Activated T-helper 1 cell treated with anti-CD3 and anti-CD28 coated beads, Interleukin-2, amount 50 U/mL, for 16 hours (primary cell): ENCODE data around the gene OPA1.

Experiments used
- DNase-seq, 2 donors: peaks; one replicate each; pipeline ENCODE4 v3.0.0-alpha.2; 2020; ENCODE audit warnings: low read depth in 1 of 2, low spot score in 1 of 2

Gene OPA1

GRCh38 chr3:193710286-193711165, 117.5 kb downstream of the OPA1 start:
- no peak for DNase-seq

DNA sequence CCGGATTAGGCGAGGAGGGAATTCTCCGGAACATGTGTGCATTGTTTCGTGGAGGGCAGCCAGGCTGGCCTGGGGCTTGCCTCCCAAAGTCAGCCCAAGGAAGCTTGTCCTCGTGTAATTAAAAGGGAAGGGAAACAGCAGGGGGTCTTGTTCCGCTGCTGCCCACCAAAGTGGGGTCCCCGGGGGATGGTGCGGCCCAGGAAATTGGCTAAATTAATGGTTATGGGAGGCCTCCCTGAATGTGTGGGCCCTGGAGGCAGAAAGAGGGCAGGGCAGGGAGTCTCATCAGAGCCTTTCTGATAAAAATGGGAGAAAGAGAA, 118.1 kb downstream of the OPA1 start:
- no peak for DNase-seq

DNA sequence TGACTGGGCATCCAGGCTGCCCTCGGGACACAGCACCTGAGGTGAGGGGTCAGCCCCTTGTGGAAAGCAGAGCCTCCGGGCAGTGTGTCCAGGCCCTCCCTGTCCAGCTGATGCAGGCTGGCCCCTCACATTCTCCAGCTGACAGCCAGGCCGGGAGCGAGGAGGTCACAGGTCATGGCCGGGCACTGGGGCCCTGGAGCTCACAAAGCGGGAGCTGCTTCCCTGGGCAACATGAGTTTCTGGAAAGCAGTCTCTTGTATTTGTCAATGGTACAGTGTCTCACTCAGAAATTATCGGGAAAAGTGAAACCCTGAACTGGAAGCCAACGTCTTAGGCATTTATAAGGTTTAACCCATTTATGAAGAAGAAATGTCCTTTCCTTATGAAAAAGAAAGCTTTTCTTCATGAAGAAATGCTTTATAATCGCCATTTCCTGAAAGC, 118.5 kb downstream of the OPA1 start:
- DNase-seq, result no peak

GRCh38 chr3:193711964-193712598, 119.1 kb downstream of the OPA1 start:
- no peak for DNase-seq

DNA sequence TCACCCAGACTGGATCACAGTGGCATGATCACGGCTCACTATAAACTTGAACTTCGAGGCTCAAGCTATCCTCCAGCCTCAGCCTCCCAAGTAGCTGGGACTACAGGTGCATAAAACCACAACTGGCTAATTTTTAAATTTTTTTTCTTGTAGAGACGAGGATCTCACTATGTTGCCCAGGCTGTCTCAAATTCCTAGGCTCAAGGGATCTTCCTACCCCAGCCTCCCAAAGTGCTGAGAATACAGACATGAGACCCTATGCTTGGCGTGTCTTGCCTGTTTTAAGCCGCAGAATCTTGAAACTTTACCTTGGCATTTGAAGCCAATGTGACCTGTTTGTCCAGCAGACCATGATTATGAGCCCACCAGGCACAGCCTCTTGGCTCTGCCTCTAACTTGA, 119.9 kb downstream of the OPA1 start:
- DNase-seq, result no peak

DNA sequence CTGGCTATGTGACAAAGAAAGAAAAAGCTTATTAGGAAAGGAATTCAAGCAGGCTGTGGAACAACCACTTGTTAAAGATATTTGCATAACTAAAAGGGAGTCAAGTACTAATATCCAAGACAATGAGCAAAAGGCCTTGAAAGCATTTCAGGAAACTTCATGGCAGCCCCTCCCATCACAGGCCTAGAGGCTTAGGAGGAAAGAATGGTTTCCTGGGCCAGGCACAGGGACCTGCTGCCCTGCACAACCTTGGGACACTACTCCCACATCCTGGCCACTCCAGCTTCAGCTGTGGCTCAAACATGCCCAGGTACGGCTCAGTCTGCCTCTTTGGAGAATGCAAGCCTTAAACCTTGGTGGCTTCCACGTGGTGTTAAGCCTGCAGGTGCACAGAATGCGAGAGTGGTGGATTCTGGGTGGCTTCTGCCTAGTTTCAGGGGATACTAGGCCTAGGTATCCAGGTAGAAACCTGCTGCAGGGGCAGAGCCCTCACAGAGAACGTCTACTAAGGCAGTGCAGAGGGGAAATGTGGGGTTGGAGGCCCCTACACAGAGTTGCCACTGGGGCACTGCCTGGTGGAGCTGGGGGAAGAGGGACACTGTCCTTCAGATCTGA, 121.6 kb downstream of the OPA1 start:
- DNase-seq, result no peak

DNA sequence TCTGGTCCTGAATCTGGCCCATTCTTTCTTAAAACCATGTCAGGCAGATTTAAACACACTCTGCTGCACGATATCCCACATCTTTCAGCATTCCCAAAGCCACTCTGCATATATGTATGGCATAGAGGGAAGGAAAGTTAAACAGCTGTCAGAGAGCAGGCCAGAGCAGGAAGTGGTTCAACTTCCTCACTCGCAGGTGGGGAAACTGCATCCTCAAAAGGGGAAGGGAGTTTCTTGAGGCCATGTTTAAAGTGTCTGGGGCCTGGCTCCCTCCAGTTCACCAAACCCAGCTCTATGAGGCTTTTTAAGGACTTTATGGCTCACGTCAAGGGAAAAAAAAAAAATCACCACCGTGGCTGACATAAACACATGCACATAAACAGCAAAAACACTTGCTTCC, 123.1 kb downstream of the OPA1 start:
- DNase-seq, result no peak

DNA sequence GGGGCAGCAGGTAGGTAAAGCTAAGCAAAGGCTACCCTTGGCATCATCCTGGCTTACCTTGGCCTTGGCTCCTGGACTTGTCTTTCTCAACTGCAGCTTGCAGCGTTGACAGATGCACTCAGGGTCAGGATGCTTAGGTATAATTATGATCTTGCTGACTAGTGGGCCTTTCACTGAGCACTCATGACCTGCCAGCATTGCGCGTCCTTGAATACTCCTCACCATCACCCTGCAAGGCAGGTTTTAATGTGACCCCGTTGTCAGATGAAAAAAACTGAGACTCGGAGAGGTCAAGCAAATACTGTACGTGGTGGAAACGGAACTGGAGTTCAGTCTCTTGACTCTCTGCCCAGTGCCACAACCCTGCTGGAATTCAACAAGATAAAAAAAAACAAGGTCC, 126.7 kb downstream of the OPA1 start:
- no peak for DNase-seq

DNA sequence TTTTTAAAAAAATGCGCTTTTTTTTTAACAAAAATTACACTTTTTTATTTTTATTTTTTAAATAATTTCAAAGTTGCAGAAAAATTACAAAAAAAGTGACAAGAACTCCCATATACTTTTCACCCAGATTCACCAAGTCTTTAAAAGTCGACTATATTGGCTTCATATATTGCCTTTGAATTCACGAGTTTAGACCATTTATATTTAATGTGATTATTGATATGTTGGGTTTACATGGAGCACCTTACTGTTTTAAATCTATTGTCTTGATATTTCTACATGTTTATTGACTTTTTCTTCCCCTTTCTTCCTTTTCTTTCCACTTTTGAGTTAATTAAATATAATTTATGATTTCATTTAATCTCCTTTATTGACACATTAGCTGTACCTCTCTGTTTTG, 127.2 kb downstream of the OPA1 start:
- DNase-seq, result no peak

DNA sequence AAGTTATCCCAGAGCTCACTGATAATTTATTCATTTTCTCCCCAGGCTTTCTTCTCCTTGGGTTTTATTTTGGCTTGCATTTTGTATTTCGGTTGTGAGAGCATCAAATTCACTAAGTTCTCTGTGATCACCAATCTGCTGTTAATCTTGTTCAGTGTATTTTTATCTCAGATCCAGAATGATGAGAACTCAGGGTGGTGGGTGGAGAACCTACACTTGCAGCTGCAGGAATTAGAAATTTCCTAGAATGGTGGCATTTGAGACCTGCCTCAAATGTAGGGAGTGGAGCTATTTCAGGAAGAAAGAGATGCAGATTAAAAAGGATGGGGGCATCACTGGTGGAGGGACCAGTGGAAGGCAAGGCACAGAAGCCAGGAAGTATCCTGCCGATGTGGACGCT, 129.6 kb downstream of the OPA1 start:
- DNase-seq, result no peak

DNA sequence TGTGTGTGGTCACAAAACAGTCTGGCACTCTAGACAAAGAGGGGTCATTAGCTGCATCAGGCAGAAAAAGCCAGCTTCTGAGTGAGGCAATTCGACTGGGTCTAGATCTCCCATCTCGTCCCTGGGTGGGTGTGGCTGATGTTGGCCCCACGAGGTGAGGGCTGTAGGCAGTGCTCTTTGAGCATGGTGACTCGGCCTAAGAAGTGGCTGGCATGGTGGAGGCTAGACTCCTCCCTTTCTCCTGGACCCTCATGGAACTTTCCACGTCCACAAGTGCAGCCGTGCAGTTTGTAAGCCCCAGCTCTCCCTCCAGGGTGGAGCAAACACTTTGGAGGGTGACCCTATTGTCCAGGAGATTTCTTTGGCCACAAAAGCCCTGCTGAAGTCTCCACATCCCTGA, 134.1 kb downstream of the OPA1 start:
- DNase-seq, result no peak

GRCh38 chr3:193728429-193729087, 135.6 kb downstream of the OPA1 start:
- DNase-seq, result no peak

DNA sequence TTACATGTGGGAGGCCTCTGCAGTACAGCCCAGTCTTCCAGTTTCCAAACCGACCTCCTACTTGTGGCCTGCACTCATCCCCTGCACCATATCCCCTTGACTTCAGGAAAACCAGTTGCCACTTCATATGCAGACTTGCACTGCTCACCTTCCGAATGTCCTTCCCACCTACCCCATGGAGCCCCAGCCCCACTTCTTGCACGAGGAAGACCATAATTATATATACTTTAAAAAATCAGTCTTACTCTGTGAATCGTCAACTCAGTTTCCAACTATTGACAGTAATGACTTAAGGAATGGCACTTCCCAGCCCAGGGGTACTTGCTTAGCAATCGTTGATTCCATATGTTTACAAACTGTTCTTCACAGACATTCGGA, 136.1 kb downstream of the OPA1 start:
- DNase-seq, result no peak

DNA sequence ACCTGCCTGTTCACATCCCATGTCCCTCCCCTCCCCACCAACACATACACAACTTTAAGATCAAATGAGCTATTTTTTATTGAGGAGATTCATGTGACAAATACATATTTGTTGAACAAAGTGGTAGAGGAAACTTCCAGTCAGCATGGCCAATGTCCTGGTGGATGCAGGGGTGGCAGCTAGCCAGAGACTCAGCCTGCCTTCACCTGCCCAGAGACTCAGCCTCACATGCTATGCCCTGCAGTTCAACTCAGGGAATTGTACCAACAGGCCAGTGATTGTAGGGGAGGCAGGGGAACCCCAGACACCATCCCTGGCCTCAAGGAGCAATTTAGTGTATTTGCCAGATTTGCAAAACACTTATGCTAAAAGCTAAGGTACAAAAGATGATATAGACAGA, 136.6 kb downstream of the OPA1 start:
- no peak for DNase-seq

- DNase-seq, result no peak
Observed at GRCh38 chr3:193730511-193730910, 137.5 kb downstream of the OPA1 start.

- no peak for DNase-seq
Observed at GRCh38 chr3:193730976-193731375, 138.0 kb downstream of the OPA1 start.

- no peak for DNase-seq
Observed at GRCh38 chr3:193731656-193732055, 138.6 kb downstream of the OPA1 start.

DNA sequence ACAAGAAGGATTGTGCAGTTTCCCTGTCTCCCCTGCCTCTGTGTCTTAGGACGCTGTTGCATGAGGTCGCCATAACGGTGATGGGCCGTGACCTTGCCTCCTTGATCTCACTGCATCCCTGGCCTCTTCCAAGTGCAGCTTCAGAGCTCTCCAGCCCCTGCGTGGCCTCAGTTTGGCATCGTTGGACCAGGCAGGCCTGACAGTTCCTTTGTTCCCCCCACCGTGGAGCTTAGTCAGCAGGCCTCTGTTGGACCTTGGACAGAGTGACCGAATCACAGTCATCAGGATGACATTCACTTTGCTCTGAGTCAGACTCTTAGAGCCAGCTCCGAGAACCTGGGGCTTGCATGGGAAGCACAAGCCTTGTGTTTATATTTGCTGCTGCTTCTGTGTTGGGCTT, 139.4 kb downstream of the OPA1 start:
- DNase-seq, result no peak

DNA sequence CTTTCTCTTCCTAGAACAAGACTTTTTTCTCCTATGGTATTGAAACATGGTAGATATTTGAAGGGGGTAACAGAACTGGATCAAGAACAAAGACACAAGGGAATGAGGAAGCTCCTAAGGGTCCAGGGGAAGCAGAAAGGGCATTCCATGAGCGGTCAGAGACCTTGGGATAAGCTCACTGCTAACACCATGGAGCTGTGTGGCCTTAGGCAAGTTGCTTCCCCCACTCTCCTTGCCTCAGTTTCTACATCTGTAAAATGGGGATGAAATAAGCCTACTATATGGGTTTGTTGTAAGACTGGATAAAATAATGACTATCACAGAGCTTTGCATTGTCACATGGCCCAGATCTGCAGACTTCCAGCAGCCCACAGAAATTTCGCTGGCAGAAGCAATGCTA, 139.8 kb downstream of the OPA1 start:
- DNase-seq, result no peak

GRCh38 chr3:193734737-193735366, 141.8 kb downstream of the OPA1 start:
- no peak for DNase-seq

- DNase-seq, result no peak
Observed at GRCh38 chr3:193735850-193736249, 142.8 kb downstream of the OPA1 start.

- no peak for DNase-seq
Observed at GRCh38 chr3:193736616-193737015, 143.6 kb downstream of the OPA1 start.
